Stimulated activated CD4-positive, alpha-beta T cell treated with anti-CD3 and anti-CD28 coated beads, Interleukin-1b, Interleukin-23, amount 100 ng/mL, for 24 hours (primary cell): ENCODE measurements around the gene SCLT1.
"Not testable (repeated sequence)": the region's sequence is repeated elsewhere in the genome, so short reads cannot be mapped to it uniquely, and the experiment has no call there.

Experiments used
- DNase-seq, 4 experiments: peaks; one replicate each; pipeline ENCODE4 v3.0.0-alpha.2; 2020; ENCODE audit warnings: low read depth in 4 of 4, low spot score in 1 of 4

SCLT1 gene

GRCh38 chr4:129093191-129093920 lies at the start of gene SCLT1:
Gene SCLT1, minus strand, starts transcription at chr4:129093539. Its CDS starts 436 bp downstream, at chr4:129093103.
- peak; percentile 88 to 97 (median 94) for DNase-seq

DNA sequence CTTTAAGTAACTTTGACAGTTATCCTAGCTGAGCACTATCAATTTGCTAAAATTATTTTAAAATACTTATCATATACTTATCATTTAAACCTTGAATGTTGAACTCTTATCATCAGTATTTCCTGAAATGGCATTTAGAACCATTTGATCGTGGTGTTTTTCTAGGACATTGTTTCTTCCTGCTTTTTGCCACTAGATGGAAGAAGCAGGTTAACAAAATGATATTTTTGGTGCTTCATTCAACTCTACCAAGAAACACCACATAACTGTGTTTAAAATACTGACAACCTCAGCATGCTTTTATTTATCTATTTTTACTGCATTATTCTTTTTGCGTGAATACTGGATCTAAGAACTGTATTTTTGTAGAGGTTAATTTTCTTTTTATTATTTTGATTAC lies 47.2 kb upstream of the SCLT1 start:
- no peak for DNase-seq

DNA sequence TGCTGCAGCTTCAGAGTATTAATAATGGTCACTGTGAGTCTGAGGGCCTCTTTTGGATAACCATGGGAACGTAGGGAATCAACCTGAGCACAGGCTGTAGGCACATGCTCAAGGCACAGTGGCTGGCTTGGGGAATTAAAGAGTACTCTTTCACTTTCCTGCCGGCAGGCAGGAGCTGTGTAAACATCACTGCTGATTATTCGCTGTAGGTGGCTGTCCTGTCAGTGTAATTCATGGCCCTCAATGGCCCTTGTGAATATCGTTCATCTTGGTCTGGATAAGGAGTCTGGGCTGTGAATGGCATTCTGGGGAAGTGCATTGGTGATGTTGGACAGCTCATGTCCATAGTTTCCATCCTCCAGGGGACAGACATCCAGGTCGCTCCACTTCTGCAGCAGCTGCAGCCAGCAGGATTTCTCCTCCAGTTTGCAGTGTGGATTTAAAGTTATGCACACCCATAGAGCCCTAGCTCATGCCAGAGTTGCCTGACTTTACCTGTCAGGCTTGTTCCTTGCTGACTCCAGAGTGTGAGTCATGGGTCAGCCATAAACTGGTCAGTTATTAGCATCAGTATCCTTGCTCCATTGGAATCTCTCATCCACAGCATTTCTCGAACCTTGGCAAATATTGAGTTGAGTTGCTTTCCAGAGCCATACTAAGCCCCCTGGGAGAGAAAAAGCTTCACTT lies 45.6 kb upstream of the SCLT1 start:
- DNase-seq, result no peak

GRCh38 chr4:129136433-129136832 lies 43.1 kb upstream of the SCLT1 start:
- DNase-seq, result no peak

GRCh38 chr4:129131343-129131742 lies 38.0 kb upstream of the SCLT1 start:
- no peak for DNase-seq

DNA sequence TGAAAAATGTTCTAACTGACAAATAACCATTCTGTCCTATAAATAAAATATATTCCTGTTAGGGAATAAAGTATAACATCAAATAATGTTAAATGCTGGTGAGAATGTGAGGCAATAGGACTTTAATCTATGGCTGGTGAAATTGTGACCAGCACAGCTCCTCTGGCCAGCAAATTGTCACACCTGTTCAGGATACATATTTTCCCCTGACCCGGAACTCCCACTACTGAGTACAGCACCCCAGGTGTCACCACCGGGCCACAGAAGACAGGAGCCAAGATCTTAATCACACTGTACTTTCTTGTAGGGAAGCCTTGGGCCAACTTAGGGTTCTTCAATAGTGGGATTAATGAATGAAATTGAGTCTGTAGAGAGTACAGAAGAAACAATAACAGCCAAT lies 35.8 kb upstream of the SCLT1 start:
- DNase-seq, result no peak

- DNase-seq, result not testable (repeated sequence)
Observed at GRCh38 chr4:129126614-129127013, 33.3 kb upstream of the SCLT1 start.

GRCh38 chr4:129117705-129118104 lies 24.4 kb upstream of the SCLT1 start:
- no peak for DNase-seq

GRCh38 chr4:129113919-129114318 lies 20.6 kb upstream of the SCLT1 start:
- no peak for DNase-seq

DNA sequence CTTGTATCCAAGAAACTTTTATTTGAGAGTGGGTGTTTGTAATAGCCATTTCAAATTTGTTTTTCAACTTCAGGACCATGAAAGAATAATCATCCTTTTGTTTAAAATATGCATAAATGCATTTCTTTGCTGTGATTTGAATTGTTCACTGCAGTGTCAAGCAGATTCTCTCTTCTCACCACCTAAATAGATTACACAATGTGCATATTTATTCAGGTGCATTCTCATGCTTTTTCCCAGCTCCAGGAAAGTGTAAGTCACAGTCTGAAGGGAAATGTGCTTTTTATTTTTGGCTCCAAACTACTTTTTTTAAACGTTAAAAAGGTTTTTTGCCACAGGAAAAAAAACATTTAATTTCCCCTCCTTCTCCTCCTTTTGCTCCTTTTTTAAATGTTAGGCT lies 20.1 kb upstream of the SCLT1 start:
- no peak for DNase-seq

DNA sequence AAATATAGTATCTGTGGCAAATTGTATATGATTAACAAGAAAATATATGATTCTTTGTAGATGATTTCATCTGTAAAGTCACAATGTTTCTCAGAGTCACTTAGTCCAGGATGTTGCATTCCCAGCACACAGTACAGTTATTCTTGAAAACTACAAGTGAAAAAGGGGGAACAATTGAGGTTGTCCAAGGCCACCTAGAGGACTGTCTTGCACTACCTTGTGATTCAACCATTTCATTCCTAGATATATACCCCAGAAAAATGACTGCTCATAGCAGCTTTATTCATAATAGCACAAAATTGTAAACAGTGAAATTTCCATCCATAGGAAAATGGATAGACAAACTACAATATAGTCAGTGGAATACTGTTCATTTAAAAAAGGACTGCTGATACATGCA lies 18.6 kb upstream of the SCLT1 start:
- no peak for DNase-seq

DNA sequence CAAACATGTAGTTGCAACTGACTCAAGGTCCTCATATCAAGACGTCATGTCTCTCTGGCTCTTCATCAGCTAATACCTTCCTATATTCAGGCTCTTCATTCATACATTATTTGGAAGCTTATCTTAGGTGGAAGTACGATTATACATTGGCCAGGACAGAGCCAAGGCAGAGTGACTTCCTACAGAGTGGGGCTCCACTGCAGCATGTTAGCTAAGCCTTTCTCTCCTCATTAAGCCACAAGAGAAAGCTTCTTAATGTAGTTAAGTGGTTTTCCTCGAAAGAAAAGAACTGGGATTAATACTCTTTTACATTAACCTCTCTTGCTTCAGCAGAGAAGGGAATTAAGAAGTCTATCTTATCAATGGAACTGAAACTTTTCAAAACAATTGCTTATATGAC lies 17.6 kb upstream of the SCLT1 start:
- no peak for DNase-seq

DNA sequence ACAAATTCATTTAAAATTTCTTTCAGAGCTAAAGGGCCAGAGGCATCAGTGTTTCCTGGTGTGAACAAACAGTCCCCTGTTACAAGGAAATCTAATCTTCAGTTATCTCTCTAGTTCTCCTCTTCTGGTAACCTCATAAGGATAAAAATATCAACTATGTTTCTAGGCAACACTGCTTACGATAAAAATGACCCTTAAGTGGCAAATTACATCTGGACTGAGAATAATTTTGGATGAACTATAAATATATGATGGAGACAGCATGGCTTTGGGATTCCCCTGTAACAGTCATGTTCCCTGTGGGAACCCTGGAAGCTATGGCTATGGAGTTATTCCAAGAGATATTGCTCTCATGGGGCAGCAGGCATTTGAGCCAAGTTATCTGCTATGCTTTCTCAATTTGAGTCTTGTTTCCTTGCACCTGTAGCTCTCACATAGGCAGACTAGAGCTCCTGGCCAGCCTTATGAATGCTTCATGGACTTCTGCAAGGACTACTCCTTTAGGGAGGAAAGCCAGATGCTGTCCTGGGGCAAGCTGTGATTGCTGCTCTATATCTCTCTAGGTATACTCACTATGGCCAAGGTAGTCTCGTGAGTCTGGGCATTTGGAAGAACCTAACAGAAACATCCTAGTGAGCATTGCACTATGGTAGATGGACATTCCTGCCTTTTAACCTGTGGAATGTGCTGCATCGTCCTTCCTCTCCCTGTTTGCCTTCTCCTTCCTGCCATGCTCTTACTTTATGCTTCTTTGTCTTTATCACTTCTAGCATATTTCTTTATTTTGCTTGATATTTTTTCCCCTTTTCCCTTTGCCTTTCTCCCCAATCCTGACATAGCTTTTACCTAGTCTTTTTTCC lies 16.9 kb upstream of the SCLT1 start:
- DNase-seq, result no peak

DNA sequence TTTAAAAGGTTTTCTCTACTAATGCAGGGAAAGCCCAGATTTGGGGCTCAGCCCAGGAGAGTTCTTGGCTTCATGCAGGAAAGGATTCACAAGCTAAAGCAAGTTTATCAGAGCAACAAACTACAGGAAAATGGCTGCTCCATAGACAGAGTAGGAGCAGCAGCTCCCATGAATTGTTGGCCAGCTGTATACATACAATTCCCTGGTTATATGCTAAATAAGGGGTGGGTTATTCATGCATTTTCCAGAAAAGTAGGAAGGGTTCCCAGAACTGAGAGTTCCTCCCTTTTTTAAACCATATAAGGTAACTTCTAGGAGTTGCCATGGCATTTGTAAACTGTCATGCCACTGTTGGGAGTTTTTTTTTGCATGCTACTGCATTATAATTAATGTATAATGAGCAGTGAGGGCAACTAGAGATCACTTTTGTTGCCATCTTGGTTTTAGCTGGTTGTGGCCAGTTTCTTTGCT lies 5.2 kb upstream of the SCLT1 start:
- DNase-seq, result no peak

DNA sequence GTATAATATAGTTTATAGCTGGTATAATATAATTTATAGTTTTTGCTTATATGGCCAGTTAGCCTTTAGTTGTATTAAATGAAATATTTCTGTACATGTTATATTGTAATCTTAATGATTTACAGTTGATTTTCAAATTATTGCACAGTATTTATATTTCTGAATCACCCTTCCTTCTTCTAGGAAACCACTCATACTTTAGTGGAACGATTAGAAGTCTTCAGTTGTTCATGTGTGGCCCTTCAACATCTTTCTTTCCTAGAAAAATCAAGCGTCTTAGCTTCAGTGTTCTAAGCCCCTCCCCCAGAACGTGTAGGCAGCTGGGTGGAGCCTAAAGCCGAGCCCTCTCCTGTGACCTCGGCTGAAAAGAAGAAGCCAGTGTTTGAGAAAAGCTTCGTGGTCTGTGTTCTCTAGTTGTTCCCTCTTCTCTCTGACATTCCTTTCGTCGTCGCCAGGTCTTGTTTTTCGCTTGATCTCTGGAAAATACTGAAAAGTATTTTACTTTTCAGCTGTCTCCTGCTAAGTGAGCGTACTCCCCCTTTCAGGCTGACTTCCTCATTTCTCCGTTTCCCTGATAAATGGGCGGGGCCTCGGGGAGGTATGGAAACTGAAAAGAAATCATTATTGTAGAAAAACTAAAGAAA lies 2.6 kb upstream of the SCLT1 start, which contains the start of gene C4orf33:
TSS of gene C4orf33 (plus strand) at position 342 of the 644 bp plus-strand sequence. CDS start 6,459 bp downstream, outside the sequence.
- DNase-seq, result peak; percentile 51 to 61 (median 56)

GRCh38 chr4:129094347-129094746 lies 1.0 kb upstream of the SCLT1 start:
- no peak for DNase-seq

DNA sequence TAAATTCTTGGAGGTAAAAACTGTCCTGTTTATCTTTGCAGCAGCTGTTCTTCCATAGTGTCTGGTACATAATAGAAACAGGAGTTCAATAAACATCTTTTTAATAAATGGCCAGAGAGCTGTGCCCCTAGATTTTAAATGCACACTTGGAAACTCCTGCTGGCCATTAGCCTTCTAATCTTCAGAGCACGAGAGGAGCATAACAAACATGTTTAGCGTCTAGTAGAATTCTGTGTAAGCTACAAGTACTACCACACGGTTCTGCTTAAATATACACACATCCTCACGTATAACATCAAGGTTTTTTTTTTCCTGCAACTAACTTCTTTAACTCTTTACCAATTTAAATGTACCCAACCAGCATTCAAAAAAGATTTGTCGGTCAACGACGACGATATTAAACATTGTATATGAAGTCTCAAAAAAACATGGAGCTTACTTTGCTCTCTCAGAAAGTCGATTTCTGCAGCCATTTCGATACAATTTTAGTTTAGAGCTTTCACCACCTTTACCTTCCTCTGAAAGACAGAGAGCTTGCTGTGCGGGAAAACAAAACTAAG lies 628 bp downstream of the SCLT1 start:
- no peak for DNase-seq

DNA sequence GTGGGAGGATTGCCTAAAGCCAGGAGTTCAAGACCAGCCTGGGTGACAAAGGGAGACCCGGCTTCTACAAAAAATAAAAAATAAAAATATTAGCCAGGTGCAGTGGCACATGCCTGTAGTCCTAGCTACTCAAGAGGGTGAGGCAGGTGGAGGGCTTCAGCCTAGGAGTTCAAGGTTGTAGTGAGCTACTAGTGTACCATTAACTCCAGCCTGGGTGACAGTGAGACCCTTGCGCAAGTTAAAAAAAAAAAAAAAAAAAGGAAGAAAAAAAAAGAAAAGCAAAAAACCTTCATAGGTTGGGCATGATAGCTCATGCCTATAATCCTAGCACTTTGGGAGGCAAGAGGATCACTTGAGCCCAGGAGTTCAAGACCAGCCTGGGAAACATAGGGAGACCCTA lies 5.8 kb downstream of the SCLT1 start:
- no peak for DNase-seq

DNA sequence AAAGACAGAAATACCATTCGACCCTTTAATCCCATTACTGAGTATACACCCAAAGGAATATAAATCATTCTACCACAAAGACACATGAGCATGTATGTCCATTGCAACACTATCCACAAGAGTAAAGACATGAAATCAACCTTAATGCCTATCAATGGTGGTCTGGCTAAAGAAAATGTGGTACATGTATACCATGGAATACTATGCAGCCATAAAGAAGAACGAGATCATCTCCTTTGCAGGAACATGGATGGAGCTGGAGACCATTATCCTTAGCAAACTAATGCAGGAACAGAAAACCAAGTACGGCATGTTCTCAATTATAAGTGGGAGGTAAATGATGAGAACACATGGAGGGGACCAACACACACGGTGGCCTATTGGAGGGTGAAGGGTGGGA lies 7.9 kb downstream of the SCLT1 start:
- no peak for DNase-seq

DNA sequence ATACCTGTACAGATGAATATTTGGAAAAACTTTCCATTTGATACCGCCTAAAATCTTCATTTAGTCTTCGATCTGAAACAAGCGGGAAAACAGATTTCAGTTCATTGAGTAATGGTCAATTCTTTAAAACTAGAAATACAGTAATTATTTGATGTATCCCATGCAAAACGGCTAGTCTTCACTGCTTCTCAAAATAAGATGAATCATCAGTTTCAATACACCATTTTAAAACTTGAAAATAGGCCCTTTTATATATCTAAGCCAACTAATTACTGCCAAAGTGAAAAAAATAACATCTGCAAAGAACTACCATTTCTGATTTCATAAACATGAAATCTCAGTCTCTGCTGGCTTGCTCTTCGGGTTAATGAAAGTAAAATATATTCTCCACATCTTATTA lies 11.0 kb downstream of the SCLT1 start:
- no peak for DNase-seq

DNA sequence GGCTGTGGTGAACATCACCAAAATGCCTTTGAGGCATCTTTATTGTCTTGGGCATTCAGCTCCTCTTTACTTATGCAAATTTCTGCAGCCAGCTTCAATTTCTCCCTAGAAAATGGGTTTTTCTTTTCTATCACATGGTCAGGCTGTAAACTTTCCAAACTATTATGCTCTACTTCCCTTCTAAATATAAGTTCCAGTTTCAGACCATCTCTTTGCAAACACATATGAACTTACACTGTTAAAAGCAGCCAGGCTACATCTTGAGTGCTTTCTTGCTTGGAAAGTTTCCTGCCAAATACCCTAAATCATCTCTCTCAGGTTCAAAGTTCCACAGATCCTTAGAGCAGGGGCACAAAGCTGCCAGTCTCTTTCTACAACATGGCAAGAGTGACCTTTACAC lies 13.2 kb downstream of the SCLT1 start:
- no peak for DNase-seq
